GM12872 (cell line): ENCODE results near the gene ZSCAN9.

Experiments
- TF ChIP-seq, protein P1 (sequence below): IDR thresholded peaks from 3 replicates; pipeline ENCODE4 v1.5.1; 2011; ENCODE audit warnings: low read depth, mild to moderate bottlenecking, low read length, moderate library complexity; ENCODE audit not compliant: insufficient read depth

ZSCAN9 gene

DNA sequence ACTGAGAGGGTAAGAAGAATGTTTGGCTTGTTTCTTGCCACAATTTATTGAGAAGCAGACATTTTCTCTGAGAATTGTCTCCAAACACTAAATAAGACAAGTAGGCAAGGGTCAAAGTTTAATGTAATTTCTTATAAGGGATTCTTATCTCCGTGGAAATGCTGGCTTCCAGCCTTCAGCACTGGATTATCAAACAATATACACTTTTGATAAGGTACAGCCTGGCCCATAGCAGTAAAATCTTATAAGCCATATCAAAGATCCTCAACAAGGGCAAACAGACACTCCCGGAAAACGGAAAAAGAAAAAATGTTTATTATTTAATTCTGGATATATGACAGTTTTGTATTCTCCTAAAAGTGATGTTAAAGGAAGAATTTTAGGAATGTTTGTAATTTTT lies 18.5 kb upstream of the ZSCAN9 start:
- TF ChIP-seq, protein P1, sequence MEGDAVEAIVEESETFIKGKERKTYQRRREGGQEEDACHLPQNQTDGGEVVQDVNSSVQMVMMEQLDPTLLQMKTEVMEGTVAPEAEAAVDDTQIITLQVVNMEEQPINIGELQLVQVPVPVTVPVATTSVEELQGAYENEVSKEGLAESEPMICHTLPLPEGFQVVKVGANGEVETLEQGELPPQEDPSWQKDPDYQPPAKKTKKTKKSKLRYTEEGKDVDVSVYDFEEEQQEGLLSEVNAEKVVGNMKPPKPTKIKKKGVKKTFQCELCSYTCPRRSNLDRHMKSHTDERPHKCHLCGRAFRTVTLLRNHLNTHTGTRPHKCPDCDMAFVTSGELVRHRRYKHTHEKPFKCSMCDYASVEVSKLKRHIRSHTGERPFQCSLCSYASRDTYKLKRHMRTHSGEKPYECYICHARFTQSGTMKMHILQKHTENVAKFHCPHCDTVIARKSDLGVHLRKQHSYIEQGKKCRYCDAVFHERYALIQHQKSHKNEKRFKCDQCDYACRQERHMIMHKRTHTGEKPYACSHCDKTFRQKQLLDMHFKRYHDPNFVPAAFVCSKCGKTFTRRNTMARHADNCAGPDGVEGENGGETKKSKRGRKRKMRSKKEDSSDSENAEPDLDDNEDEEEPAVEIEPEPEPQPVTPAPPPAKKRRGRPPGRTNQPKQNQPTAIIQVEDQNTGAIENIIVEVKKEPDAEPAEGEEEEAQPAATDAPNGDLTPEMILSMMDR: no peak

GRCh38 chr6:28206928-28207509 lies 18.1 kb upstream of the ZSCAN9 start:
- TF ChIP-seq, protein P1: no peak

GRCh38 chr6:28207510-28208110 lies 17.5 kb upstream of the ZSCAN9 start:
- TF ChIP-seq, protein P1: no peak

DNA sequence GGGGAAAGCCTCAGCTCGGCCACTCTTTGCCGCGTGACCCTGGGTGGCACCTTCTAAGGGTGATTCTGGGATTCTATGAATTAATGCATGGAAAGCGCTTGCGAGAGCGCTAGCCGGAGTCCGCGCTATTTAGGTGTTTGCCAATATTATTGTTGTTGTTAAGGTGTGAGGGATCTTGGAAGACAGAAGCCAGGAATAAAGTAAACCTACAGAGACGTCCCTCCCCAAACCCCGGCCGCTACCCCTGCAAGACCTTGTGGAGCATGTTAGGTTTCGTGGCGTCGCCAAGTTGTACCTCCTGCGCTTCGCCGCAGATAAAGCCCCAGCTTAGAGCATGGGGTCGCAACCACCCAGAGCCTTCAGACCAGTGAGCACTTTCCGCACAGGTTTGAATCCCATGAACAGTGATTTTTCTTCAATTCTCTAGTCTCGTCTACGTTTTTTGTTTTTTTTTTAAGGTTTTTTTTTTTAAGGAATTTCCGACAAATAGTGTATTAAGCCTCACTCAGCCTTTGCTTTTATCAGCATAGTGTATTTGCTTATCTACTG lies 16.9 kb upstream of the ZSCAN9 start:
- TF ChIP-seq, protein P1: no peak

- TF ChIP-seq, protein P1: no peak
Measured at GRCh38 chr6:28209753-28210535, 15.1 kb upstream of the ZSCAN9 start.

GRCh38 chr6:28211840-28212509 lies 13.1 kb upstream of the ZSCAN9 start:
- TF ChIP-seq, protein P1: no peak

DNA sequence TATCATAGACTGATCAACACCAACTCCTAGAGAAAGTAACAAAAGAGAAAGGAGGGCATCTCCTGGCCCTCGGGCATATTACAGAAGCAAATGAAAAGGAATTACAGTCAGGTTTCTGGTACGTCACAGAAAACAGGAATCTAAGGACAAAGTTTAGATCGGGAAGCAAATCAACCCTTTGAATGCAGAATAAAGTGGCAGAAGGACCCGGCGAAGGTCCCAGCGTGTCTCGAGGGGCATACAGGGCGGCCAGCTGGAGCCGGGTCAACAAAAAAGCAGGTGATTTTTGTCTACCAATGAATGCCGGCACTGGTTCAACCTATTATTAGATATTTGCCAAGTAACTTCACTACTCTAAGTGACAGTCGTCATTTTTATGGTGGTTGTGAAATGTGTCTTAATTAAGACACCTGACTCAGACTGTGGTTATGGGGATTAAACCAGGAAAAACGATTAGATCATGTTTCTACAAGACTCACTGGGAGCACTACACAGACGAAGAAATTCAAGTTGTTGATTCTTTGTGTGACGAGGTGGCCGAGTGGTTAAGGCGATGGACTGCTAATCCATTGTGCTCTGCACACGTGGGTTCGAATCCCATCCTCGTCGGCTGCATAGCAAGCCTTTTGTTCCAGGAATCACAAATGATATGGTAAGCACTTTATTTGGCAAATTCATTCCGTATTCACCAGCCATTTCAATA lies 12.4 kb upstream of the ZSCAN9 start:
- TF ChIP-seq, protein P1: no peak
